Activated T-helper 9 cell treated with anti-CD3 and anti-CD28 coated beads, Interleukin-2, amount 50 U/mL, for 16 hours (primary cell): ENCODE measurements around the gene PLCB3.

ENCODE experiments used
- DNase-seq: peaks from one replicate; pipeline ENCODE4 v3.0.0-alpha.2; 2020; ENCODE audit warnings: low read depth

PLCB3 gene

DNA sequence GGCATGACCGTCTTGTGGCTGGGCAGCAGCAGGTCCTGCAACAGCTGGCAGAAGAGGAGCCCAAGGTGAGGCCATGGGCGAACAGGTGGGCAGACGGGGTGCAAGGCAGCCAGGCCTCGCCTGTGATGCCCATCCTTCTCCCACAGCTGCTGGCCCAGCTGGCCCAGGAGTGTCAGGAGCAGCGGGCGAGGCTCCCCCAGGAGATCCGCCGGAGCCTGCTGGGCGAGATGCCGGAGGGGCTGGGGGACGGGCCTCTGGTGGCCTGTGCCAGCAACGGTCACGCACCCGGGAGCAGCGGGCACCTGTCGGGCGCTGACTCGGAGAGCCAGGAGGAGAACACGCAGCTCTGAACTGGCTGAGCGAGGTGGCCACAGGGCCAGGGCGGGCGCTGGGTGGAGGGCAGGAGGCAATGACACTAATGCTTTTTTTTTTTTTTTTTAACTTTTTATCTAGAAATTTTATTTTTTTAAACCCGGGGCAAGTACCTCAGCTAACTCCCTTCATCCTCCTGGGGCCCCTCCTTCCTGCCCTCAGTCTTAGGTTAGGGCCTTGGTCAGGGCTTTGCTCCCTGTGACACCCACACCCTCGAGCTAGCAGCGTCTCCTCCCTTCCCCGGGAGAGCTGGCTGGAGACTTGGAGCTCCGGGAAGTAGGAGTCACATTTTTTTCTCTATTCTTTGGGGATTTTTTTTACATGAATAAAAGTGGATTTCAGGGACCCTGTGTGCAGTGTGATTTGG is 16.0 kb downstream of the PLCB3 start:
- DNase-seq = no peak

GRCh38 chr11:64268025-64268892 is 16.9 kb downstream of the PLCB3 start:
- no peak for DNase-seq

DNA sequence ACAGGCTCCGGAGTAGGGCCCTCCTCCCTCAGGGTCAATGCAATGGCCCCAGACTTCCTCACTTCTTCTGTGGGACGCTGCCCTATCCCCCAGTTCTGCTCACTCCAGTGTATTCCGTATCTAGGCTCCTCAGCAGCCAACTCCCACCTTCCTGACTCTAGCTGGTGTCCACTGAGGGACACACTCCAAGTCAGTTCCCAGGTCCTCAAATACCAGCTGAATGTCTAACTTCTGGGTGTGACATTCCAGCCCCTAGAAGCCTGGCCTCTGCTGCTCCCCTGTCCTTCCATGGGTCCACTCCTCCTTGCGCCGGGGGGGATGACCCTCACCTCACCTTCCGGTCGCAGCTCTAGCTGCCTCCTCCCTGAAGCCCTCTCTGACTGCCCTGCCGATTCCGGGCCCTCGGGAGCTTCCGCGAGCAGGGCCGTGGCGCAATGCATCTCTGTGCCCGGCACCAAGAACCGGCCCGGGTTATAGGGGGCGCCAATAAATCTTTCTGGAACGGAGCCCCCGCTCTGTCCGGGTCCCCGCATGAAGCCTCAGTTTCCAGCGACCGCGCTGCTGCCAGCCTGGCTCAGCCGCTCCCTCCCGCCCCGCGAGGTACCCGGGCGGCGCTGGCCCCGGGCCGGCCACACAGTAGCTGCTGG is 17.7 kb downstream of the PLCB3 start:
- DNase-seq = no peak

- DNase-seq = peak; percentile 97
These were observed 18.4 kb downstream of the PLCB3 start for GRCh38 chr11:64269540-64270220.

GRCh38 chr11:64275031-64275800 is 23.9 kb downstream of the PLCB3 start:
- no peak for DNase-seq

DNA sequence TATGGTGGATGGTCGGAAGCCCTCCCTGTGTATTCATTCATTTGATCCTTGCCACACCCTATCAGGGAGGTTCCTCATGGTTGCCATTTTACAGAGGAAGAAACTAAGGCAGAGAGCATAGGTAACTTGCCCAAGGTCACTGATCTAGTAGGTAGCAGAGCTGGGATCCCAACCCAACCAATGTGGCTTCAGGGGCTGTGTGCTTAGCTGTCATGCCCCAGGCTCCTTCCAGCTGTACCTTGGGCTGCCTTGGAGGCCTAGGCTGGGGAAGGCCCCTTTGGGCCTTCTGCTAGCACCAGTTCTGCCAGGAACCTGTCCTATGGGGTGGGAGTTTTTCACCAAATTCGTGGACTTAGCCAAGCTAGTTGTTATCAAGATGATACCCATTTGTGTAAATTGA is 24.5 kb downstream of the PLCB3 start:
- no peak for DNase-seq

- no peak for DNase-seq
These were observed 25.5 kb downstream of the PLCB3 start for GRCh38 chr11:64276653-64277431.

DNA sequence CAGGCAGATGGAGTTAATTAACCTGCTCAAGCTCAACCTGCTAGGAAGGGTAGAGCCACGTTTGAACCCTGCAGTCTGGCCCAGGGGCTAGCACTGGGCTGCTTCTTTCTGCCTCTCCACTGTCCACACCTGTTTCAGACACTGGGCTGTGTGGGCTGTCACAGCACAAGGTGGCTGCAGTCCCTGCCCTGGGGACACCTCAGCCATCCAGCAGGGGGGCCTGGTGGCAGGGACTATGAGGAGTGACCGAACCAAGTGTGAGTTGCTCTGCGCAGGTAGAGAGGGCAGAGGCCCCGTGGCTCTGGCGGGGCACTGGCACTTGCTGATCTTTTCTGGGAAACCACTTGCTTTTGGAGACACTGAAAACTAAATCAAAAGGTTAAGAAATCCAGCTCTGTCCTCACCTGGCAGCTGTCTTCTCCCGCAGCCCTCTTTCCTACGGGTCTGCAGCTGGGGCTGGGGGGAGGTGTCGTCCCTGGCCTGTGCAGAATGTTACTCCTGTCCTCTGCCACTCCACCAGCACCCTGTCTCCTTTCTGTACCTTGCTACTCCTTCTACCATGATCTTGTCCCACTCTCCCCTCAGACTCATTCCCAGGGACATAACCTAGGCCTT is 27.4 kb downstream of the PLCB3 start:
- DNase-seq = no peak

- no peak for DNase-seq
These were observed 30.8 kb downstream of the PLCB3 start for GRCh38 chr11:64281957-64282770.

GRCh38 chr11:64283092-64283491 is 31.8 kb downstream of the PLCB3 start:
- DNase-seq = no peak

- DNase-seq = peak; percentile 90
These were observed 33.0 kb downstream of the PLCB3 start, which contains the start of gene BAD for GRCh38 chr11:64284048-64284961. Gene BAD, minus strand, starts transcription at chr11:64284665. Its CDS starts 297 bp downstream, at chr11:64284368.

GRCh38 chr11:64284962-64285884 is 33.9 kb downstream of the PLCB3 start, which contains the start of gene GPR137:
Gene GPR137, plus strand, starts transcription at chr11:64285848. Its CDS starts 677 bp downstream, at chr11:64286525.
- DNase-seq = peak; percentile 85

DNA sequence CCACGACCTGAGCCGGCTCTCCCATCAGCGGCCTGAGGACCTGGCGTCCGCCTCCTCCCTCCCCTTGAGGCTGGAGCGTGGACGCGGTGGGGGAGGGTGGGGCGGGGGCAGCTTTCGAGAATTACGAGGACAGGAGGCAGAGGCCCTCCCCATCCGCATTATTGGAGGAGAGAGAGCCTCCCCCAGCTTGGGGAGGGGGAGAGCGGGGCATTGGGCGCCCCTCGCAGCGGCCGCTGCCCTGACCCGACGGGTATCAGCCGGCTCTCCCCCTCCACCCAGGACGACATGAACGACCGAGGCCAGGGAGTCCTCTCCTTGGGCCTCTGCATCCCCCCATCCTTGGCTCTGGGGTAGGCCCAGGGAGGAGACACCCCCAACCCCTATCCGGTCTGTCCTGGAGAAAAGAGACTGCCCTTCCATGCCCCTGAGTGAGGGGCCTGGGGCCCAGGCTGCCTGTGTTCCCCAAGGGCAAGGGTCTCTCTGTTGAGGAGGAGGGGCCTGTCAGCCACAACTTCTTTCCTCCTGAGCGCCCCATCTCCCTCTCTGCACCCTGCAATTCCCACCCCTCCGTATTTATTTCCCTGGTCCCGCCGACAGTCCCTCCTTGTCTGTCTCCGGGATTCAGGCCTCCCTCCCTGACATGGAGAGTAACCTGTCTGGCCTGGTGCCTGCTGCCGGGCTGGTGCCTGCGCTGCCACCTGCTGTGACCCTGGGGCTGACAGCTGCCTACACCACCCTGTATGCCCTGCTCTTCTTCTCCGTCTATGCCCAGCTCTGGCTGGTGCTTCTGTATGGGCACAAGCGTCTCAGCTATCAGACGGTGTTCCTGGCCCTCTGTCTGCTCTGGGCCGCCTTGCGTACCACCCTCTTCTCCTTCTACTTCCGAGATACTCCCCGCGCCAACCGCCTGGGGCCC is 34.8 kb downstream of the PLCB3 start:
- DNase-seq = no peak

DNA sequence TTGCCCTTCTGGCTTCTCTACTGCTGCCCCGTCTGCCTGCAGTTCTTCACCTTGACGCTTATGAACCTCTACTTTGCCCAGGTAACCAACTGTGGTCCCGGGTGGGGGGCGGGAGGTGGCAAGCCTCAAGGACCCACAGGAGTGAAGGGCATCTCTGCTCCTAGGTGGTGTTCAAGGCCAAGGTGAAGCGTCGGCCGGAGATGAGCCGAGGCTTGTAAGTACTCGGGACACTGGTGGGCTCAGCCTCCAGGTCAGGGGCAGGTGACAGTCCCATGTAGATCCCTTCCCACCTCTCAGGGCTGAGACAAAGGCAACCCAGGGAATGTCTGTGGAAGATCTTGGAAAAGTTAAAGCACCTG is 35.5 kb downstream of the PLCB3 start:
- no peak for DNase-seq

- no peak for DNase-seq
These were observed 36.5 kb downstream of the PLCB3 start for GRCh38 chr11:64287676-64288352.
